ENCODE data around the gene PNLIP.

PNLIP gene

GRCh38 chr10:116612107-116612769 lies 66.5 kb downstream of the PNLIP start:
- in situ Hi-C loops (cut with HindIII; ENCODE audit: low sequenced_read_pairs) = no loop called here

DNA sequence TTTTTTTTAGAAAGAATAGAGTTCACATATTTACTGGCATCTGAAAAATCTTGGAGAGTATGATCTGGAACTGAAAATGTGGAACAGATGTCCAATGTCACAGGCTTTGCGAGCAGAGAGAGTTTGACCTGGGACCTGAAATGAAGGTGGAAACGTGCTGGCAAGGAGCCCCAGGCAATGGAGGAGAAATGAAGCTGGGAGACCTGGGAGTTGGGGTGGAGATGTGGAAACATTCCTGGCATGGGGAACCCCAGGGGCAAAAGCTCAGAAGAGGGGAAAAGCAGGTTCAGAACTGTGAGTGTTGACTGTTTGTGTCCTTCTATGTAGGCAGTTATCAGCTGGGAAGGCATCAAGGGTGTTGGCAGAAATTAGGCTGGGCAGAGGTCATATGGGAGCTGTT lies 67.7 kb downstream of the PNLIP start:
- in situ Hi-C loops (cut with HindIII; ENCODE audit: low sequenced_read_pairs) = no loop called here

DNA sequence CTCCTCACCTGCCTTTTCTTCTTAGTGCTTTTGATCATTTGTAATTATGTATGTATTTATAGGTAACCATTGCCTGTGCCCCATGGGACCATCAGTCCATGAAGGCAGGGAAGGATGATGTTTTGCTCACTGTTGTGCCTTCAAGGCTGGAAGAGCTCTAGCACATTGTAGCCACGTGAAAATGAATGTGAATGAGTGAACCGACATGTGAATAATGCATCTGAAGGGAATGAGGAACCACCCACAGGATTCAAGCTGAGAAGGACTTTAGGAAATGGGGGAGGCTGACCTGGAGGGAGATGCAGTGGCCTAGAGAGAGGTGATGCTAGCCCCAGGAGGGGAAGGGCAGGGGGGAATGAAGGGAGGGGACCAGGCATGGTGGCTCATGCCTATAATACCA lies 69.1 kb downstream of the PNLIP start:
- in situ Hi-C loops (cut with HindIII; ENCODE audit: low sequenced_read_pairs) = no loop called here

DNA sequence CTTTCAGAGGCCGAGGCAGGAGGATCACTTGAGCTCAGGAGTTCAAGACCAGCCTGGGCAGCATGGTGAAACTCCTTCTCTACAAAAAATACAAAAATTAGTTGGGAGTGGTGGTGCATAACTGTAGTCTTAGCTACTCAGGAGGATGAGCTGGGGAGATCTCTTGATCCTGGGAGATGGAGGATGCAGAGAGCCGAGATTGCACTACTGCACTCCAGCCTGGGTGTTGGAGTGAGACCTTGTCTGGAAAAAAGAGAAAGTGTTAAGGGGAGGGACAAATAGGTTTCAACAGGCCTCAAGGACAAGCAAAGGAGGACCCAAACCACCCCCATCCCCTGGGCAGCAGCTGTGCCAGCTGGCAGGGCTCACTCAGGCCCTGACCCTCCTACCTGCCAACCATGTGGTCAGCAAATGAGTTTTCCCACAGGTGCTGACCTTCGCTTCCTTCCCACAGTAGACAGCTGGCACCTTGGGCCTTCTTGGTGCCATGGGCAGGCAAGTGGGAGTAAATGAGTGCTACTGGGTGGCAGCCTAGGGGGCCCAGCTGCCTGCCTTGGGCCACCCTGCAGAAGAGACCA lies 69.6 kb downstream of the PNLIP start:
- in situ Hi-C loops (cut with HindIII; ENCODE audit: low sequenced_read_pairs) = no loop called here
